ENCODE data around the gene MGLL.

MGLL gene

DNA sequence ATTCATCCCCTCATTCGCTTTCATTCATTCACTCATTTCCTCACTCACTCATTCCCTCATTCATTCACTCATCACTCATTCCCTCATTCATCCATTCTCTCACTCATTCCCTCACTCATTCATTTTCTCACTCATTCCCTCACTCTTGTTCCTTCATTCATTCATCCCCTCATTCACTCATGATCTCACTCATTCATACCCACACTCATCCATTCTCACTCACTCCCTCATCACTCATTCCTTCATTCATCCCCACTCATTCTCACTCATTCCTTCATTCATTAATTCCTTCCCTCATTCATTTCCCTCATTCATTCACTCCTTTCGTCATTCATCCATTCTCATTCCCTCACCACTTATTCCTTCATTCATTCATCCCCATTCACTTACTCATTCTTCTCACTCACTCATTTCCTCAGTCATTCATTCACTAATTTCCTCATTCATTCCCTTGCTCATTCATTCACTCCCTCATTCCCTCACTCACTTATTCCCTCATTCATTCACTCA, 135.0 kb downstream of the MGLL start:
- H3K4me2 ChIP-seq (ENCODE audit: insufficient read depth, low read length) = no peak overlapping the region
- no peaks in the 10 kb centered on the region for H3K79me2 ChIP-seq (ENCODE audit: insufficient read depth, low read length)
- no peaks in the 10 kb centered on the region for H3K9me3 ChIP-seq (ENCODE audit: insufficient read depth, low read length, severe bottlenecking)
- H3K4me3 ChIP-seq (ENCODE audit: low read depth in 1 of 2, low read length in 2 of 2) = no peak overlapping the region
- no peak overlapping the region for H2AFZ ChIP-seq (ENCODE audit: low read depth, low read length)
- no peak overlapping the region for H3K9ac ChIP-seq (ENCODE audit: low read depth, low read length)
- no peaks in the 10 kb centered on the region for H3K36me3 ChIP-seq (ENCODE audit: insufficient read depth, low read length)
- H4K20me1 ChIP-seq (ENCODE audit: insufficient read depth, low read length) = no peaks in the 10 kb centered on the region
- no peak for TF ChIP-seq EZH2 (IDR thresholded peaks at IDR 0.05; ENCODE audit: borderline replicate concordance, low read depth, low read length, severe bottlenecking)
- TF ChIP-seq, protein P1, sequence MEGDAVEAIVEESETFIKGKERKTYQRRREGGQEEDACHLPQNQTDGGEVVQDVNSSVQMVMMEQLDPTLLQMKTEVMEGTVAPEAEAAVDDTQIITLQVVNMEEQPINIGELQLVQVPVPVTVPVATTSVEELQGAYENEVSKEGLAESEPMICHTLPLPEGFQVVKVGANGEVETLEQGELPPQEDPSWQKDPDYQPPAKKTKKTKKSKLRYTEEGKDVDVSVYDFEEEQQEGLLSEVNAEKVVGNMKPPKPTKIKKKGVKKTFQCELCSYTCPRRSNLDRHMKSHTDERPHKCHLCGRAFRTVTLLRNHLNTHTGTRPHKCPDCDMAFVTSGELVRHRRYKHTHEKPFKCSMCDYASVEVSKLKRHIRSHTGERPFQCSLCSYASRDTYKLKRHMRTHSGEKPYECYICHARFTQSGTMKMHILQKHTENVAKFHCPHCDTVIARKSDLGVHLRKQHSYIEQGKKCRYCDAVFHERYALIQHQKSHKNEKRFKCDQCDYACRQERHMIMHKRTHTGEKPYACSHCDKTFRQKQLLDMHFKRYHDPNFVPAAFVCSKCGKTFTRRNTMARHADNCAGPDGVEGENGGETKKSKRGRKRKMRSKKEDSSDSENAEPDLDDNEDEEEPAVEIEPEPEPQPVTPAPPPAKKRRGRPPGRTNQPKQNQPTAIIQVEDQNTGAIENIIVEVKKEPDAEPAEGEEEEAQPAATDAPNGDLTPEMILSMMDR (IDR thresholded peaks at IDR 0.05; ENCODE audit: borderline replicate concordance, extremely low read depth, low read length, poor library complexity, severe bottlenecking) = no peak
- no peak for ATAC-seq (ENCODE audit: insufficient read depth, low read depth)
- DNase-seq = no peak
- H3K4me1 ChIP-seq (ENCODE audit: insufficient read depth, low read length) = no peaks in the 10 kb centered on the region
- H3K27me3 ChIP-seq (ENCODE audit: insufficient read depth, low read length, poor library complexity) = no peaks in the 10 kb centered on the region
- no peak overlapping the region for H3K27ac ChIP-seq (ENCODE audit: low read length)

DNA sequence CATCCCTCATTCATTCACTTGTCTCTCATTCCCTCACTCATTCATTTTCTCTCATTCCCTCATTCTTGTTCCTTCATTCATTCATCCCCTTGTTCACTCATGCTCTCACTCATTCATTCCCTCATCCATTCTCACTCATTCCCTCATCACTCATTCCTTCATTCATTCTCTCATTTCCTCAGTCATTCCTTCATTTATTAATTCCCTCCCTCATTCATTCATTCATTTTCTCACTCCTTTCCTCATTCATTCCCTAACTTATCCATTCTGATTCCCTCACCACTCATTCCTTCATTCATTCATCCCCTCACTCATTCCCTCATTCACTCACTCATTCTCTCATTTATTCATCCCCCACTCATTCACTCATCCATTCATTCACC, 135.8 kb downstream of the MGLL start:
- ATAC-seq (ENCODE audit: insufficient read depth, low read depth) = no peak
- DNase-seq = no peak

DNA sequence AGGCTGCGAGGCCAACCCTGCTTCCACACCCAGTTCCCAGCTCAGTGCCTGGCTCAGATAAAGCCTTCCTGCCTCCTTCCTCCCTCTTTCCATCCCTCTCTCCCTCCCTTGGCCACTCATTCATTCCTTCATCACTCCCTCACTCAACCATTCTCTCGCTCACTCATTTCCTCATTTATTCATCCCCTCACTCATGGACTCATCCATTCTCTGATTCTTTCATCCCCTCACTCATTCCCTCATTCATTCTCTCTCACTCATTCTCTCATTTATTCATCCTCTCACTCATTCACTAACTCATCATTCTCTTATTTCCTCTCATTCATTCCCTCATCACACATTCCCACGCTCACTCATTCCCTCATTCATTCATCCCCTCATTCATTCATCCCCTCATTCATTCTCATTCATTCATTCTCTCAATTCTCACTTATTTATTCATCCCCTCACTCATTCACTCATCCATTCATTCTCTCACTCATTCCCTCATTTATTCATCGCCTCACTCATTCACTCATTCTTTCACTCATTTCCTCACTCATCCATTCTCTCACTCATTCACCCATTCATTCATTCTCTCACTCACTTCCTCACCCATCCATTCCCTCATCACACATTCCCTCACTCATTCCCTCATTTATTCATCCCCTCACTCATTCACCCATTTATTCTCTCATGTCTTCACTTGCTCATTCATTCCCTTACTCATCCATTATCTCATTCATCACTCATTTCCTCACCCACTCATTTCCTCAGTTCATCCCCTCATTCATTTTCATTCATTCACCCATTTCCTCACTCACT, 136.4 kb downstream of the MGLL start:
- Histone ChIP-seq H3K27ac (ENCODE audit: low read length) (no peak overlapping the region), H3K4me1 (ENCODE audit: insufficient read depth, low read length) (no peaks in the 10 kb centered on the region), H3K4me2 (ENCODE audit: insufficient read depth, low read length) (no peak overlapping the region), H3K36me3 (ENCODE audit: insufficient read depth, low read length) (no peaks in the 10 kb centered on the region), H4K20me1 (ENCODE audit: insufficient read depth, low read length) (no peaks in the 10 kb centered on the region), H3K9me3 (ENCODE audit: insufficient read depth, low read length, severe bottlenecking) (no peaks in the 10 kb centered on the region), H3K4me3 (ENCODE audit: low read depth in 1 of 2, low read length in 2 of 2) (no peak overlapping the region), H3K79me2 (ENCODE audit: insufficient read depth, low read length) (no peaks in the 10 kb centered on the region), H2AFZ (ENCODE audit: low read depth, low read length) (no peak overlapping the region), H3K9ac (ENCODE audit: low read depth, low read length) (no peak overlapping the region), H3K27me3 (ENCODE audit: insufficient read depth, low read length, poor library complexity) (no peaks in the 10 kb centered on the region)
- DNase-seq (no peak), ATAC-seq (ENCODE audit: insufficient read depth, low read depth) (no peak)
- TF ChIP-seq EZH2 (IDR thresholded peaks at IDR 0.05; ENCODE audit: borderline replicate concordance, low read depth, low read length, severe bottlenecking) = no peak
- TF ChIP-seq, protein P1 (IDR thresholded peaks at IDR 0.05; ENCODE audit: borderline replicate concordance, extremely low read depth, low read length, poor library complexity, severe bottlenecking) = no peak

More for the DNA sequence above, 135.8 kb downstream of the MGLL start:
- Histone ChIP-seq H3K36me3 (ENCODE audit: insufficient read depth, low read length) (no peaks in the 10 kb centered on the region), H3K4me3 (ENCODE audit: low read depth in 1 of 2, low read length in 2 of 2) (no peak overlapping the region), H3K4me2 (ENCODE audit: insufficient read depth, low read length) (no peak overlapping the region), H3K9me3 (ENCODE audit: insufficient read depth, low read length, severe bottlenecking) (no peaks in the 10 kb centered on the region), H2AFZ (ENCODE audit: low read depth, low read length) (no peak overlapping the region), H4K20me1 (ENCODE audit: insufficient read depth, low read length) (no peaks in the 10 kb centered on the region), H3K79me2 (ENCODE audit: insufficient read depth, low read length) (no peaks in the 10 kb centered on the region), H3K4me1 (ENCODE audit: insufficient read depth, low read length) (no peaks in the 10 kb centered on the region), H3K27me3 (ENCODE audit: insufficient read depth, low read length, poor library complexity) (no peaks in the 10 kb centered on the region), H3K9ac (ENCODE audit: low read depth, low read length) (no peak overlapping the region), H3K27ac (ENCODE audit: low read length) (no peak overlapping the region)
- TF ChIP-seq EZH2 (IDR thresholded peaks at IDR 0.05; ENCODE audit: borderline replicate concordance, low read depth, low read length, severe bottlenecking) = no peak
- TF ChIP-seq, protein P1 (IDR thresholded peaks at IDR 0.05; ENCODE audit: borderline replicate concordance, extremely low read depth, low read length, poor library complexity, severe bottlenecking) = no peak
